Subcutaneous abdominal adipose tissue (tissue), 5 donors: ENCODE data around the gene ADCY4.

Experiments used
- H3K27ac ChIP-seq: one replicate; pipeline ENCODE4 v1.7.0; 2013; ENCODE audit warnings: low read depth, mild to moderate bottlenecking, inconsistent platforms, low read length, moderate library complexity
- H3K27me3 ChIP-seq, 5 donors: one replicate each; pipeline ENCODE4 v1.7.0; 2013; ENCODE audit warnings: low read length in 5 of 5, inconsistent platforms in 1 of 5; ENCODE audit not compliant: control insufficient read depth in 5 of 5, insufficient read depth in 4 of 5
- H3K36me3 ChIP-seq, 5 donors: one replicate each; pipeline ENCODE4 v1.7.0; 2013; ENCODE audit warnings: low read length in 5 of 5; ENCODE audit not compliant: control insufficient read depth in 5 of 5, insufficient read depth in 5 of 5
- H3K4me1 ChIP-seq, 5 donors: one replicate each; pipeline ENCODE4 v1.7.0; 2013; ENCODE audit warnings: low read length in 5 of 5, mild to moderate bottlenecking in 3 of 5, moderate library complexity in 1 of 5; ENCODE audit not compliant: control insufficient read depth in 5 of 5, insufficient read depth in 5 of 5
- H3K4me3 ChIP-seq, 5 donors: one replicate each; pipeline ENCODE4 v1.7.0; 2013; ENCODE audit warnings: low read length in 5 of 5, low read depth in 1 of 5
- H3K9ac ChIP-seq, 5 donors: one replicate each; pipeline ENCODE4 v1.7.0; 2013; ENCODE audit warnings: low read length in 5 of 5, mild to moderate bottlenecking in 4 of 5, moderate library complexity in 3 of 5
- H3K9me3 ChIP-seq, 5 donors: one replicate each; pipeline ENCODE4 v1.7.0; 2013; ENCODE audit warnings: low read length in 5 of 5; ENCODE audit not compliant: control insufficient read depth in 5 of 5
- donor health status: healthy.
- donor health status: healthy.
- donor health status: healthy.
- donor health status: healthy.
- donor health status: healthy.

The ADCY4 gene

DNA sequence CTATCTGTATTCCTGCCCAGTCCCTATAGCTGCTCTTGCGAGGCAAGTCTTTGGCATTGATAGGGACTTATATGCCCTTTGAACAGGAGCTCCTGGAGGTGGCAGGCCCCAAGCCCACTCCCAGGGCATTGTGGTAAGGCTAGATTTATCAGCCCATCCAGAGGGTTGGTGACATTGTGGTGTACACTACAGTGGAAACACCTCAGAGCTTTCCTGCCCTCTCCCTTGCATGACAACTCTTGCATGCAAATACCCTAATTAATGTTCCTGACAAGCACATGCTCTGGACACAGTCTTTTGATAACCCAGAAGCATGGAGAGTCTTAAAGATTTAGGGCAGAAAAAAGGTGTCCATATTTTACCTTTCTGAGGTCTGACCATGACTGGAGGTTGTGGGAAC, 5.7 kb upstream of the ADCY4 start:
- peaks cover 0 to 19% (median 3%) of the 10 kb centered on the region in 5 donors for H3K36me3 ChIP-seq
- no peak overlapping the region for H3K27ac ChIP-seq
- no peak overlapping the region for H3K4me3 ChIP-seq
- H3K4me1 ChIP-seq = peaks cover 6 to 30% (median 23%) of the 10 kb centered on the region in 5 donors
- peaks cover 0 to 7% (median 2%) of the 10 kb centered on the region in 5 donors for H3K27me3 ChIP-seq
- no peaks in the 10 kb centered on the region for H3K9me3 ChIP-seq
- no peak overlapping the region for H3K9ac ChIP-seq

DNA sequence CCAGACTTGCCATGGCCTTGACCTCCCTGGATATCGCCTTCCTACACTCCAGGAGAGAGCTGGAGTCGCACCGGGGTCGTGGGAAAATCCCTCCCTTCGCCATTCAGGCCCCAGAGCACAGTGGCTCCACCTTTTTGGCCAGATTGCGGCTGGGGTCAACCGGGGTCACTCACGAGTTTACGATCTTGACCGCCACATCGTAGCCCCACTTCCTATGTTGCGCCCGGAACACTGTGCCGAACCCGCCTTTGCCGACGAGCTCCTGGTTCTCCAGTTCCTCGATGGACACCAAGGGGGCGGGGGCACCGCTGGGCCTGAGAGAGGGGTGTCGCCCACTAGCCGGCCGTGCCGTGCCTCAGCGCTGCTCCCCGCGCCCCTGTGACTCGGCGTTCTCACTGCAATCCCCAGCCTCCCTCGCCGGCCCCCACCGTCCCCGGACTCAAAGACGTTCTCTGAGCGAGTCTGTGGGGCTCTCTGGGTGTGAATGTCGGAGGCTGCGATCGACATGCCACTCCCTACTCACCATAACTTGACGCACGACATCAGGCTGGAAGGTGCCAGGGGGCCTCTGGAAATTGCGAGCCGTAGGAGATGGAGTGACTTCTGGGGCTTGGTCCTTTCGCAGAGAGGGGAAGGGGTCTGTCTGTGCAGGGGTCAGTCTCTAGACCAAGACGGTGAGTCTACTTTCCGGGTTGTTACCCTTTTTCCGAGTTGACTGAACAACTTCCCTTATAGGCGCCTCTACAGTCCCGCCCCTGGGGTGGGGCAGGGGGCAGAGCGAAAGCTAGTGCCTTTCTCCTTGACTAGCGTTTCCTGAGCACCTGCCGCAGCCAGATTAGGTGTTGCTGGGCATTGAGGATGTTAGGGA, 4.6 kb upstream of the ADCY4 start, which contains the start of gene RIPK3:
Gene RIPK3 (minus strand): TSS at position 708 of the 868 bp plus-strand sequence. CDS start 165 bp downstream, at position 543.
- Histone ChIP-seq H3K27me3 (peaks cover 0 to 15% (median 10%) of the 10 kb centered on the region in 5 donors), H3K36me3 (peaks cover 0 to 19% (median 3%) of the 10 kb centered on the region in 5 donors), H3K27ac (peak within 1 kb of the TSS; percentile 30), H3K9ac (peak within 1 kb of the TSS; percentile 8 to 62 (median 46)), H3K9me3 (no peaks in the 10 kb centered on the region), H3K4me3 (peak within 1 kb of the TSS; percentile 68 to 83 (median 78)), H3K4me1 (peaks cover 8 to 41% (median 33%) of the 10 kb centered on the region in 5 donors)

DNA sequence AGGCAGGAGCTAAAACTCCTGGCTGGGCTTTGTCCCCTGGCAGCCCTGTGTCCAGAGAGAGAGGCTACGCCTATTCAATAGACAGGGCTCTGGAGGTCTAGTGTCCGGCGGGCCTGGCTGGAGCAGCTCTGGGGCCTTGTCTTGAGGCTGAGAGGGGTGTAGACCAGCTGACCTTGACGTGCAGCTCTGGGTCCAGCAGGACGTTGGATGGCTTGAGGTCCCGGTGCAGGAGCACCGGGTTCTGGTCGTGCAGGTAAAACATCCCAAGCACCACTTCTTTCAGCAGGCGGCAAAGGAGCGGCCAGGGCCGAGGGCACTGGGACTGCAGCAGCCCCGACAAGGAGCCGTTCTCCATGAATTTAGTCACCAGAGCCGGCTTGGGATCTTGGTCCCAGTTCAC, 4.0 kb upstream of the ADCY4 start:
- Histone ChIP-seq H3K27ac (peak overlapping the region; percentile 30), H3K36me3 (peaks cover 0 to 19% (median 3%) of the 10 kb centered on the region in 5 donors), H3K4me1 (peaks cover 8 to 47% (median 39%) of the 10 kb centered on the region in 5 donors), H3K9me3 (no peaks in the 10 kb centered on the region), H3K4me3 (peak overlapping the region; percentile 68 to 79 (median 75)), H3K27me3 (peaks cover 0 to 21% (median 15%) of the 10 kb centered on the region in 5 donors), H3K9ac (peak overlapping the region in 4 of 5 donors; percentile 8 to 62 (median 50))

DNA sequence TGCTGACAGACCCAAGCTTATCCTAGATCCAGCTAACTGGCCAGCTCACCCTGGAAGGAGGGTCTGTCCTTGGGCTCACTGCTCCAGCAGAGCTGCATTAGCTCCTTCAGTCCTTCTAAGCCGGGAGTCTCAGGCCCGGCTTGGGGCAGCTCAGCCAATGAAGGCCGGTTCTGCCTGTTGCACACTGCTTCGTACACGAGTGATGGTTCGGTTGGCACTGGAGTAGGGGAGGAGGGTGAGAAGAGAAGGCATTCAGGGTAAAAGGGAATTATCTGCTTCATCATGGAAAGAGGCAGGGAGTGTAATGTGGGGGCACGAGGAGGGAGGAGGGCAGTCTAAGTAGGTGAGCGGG, 2.9 kb upstream of the ADCY4 start:
- Histone ChIP-seq H3K4me1 (peaks cover 9 to 54% (median 47%) of the 10 kb centered on the region in 5 donors), H3K9me3 (no peaks in the 10 kb centered on the region), H3K27me3 (peaks cover 0 to 22% (median 15%) of the 10 kb centered on the region in 5 donors)

DNA sequence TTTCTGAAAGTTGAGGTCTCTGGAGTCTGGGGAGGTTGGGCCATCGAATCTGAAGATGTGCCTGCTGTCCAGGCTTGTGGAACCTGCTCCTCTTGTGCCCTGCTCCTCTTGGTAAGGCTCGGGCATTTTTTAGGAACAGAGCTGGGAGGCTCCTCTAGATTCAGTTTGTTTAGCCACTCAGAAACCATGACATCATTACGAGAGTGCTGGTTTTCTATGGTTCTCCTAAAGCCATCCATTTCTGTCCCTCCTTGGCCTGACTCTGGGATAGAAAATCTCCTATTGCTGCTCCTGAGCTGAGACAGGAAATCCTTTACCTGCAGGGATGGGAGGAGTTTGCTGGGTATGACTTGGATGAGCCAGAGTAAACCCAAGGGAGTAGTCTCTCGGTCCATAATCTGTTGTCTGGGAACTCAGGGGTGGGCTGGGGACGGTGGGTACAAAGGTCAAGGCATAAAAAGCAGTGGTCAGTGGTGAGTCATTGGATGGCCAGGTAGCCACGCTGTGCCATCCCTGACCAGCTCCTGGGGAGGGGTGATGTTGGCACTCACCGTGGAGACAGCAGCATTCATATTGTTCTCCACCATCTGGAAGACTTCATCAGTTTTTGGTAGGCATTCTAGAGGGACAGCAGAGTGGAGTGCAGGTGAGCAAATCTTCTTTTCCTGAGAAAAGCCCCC, 2.4 kb upstream of the ADCY4 start:
- Histone ChIP-seq H3K36me3 (peaks cover 0 to 20% (median 3%) of the 10 kb centered on the region in 5 donors), H3K4me1 (peaks cover 9 to 60% (median 53%) of the 10 kb centered on the region in 5 donors), H3K9ac (no peak overlapping the region), H3K27me3 (peaks cover 0 to 26% (median 18%) of the 10 kb centered on the region in 5 donors), H3K4me3 (no peak overlapping the region), H3K9me3 (no peaks in the 10 kb centered on the region), H3K27ac (no peak overlapping the region)

More for the DNA sequence above, 2.9 kb upstream of the ADCY4 start:
- H3K9ac ChIP-seq = peak overlapping the region in 1 of 5 donors; percentile 35
- H3K4me3 ChIP-seq = no peak overlapping the region
- H3K36me3 ChIP-seq = peaks cover 0 to 19% (median 3%) of the 10 kb centered on the region in 5 donors
- H3K27ac ChIP-seq = no peak overlapping the region

DNA sequence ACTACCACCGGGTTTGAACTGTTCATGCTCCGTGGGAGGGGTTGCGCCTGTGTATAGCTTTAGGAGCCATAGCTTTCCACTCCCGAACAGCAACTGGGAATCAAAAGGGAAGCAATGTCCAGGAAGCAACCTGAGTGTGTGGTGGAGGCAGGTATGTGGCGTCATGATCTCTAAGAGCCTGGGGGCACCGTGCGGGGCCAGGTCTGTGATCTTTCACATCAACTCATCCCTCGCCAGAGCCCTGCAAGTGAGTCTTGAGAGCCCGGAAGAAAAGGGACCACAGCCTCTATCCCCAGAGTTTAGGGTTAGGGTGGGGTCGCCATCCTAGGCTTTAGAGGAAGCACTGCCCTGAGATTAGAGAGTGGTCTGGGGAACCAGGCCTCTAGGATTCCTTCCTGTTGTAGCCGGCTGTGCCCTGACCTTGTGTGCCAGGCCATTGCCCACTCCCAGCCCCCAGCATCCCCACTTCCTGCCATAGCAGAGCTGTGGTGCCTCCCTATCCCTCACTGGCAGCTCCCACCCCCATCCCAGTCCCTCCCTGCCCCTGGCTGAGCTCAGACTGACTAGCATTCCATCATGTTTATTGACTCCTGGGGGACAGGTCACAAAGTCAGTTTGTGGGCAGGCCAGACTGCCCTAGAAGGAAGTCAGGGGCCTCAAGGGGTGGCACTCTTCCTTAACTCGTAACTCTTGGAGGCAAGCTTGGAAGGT, 745 bp upstream of the ADCY4 start:
- H3K9me3 ChIP-seq = no peaks in the 10 kb centered on the region
- peak overlapping the region; percentile 88 for H3K27ac ChIP-seq
- peaks cover 0 to 33% (median 4%) of the 10 kb centered on the region in 5 donors for H3K36me3 ChIP-seq
- peak overlapping the region in 4 of 5 donors; percentile 12 to 77 (median 73) for H3K4me3 ChIP-seq
- peaks cover 0 to 27% (median 20%) of the 10 kb centered on the region in 5 donors for H3K27me3 ChIP-seq
- peak overlapping the region in 1 of 5 donors; percentile 83 for H3K9ac ChIP-seq
- peaks cover 12 to 67% (median 60%) of the 10 kb centered on the region in 5 donors for H3K4me1 ChIP-seq

DNA sequence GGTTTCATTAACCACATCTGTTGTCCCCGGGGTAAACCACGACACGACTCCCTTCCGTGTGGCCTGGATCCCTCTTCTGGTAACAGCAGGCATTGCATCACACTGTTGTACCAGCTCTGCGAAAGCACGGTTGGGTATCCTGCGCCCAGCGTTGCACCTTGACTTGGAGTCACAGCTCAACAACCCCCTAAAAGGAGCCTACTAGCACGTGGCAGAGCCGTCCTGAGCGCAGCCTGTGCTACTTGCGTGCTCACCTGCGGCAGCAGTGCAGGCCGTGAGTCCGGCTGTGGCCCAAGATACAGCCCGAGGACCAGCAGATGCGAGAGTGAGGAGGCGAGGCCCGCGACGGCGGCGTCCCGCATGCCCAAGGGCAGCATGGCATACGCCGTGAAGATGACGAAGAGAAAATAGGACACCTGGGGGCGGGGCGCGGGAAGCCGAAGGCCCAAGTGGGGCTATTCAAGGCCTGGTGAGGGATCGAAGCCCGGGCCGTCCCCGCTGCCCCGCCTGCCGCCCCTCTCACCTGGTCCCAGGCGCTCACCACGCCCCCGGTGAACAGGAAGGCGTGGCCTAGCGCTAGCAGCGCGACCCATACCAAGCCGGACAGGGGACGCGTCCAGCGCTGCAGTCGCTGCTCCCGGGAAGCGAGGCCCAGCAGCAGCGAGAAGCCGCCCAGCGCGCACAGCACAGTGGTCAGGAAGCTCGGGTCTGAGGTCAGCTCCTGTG, 2.4 kb downstream of the ADCY4 start:
- peaks cover 0 to 33% (median 13%) of the 10 kb centered on the region in 5 donors for H3K36me3 ChIP-seq
- no peak overlapping the region for H3K9ac ChIP-seq
- peaks cover 7 to 62% (median 50%) of the 10 kb centered on the region in 5 donors for H3K4me1 ChIP-seq
- peaks cover 0 to 24% (median 20%) of the 10 kb centered on the region in 5 donors for H3K27me3 ChIP-seq
- H3K27ac ChIP-seq = no peak overlapping the region
- no peaks in the 10 kb centered on the region for H3K9me3 ChIP-seq
- H3K4me3 ChIP-seq = peak overlapping the region in 3 of 5 donors; percentile 11 to 57 (median 25)

DNA sequence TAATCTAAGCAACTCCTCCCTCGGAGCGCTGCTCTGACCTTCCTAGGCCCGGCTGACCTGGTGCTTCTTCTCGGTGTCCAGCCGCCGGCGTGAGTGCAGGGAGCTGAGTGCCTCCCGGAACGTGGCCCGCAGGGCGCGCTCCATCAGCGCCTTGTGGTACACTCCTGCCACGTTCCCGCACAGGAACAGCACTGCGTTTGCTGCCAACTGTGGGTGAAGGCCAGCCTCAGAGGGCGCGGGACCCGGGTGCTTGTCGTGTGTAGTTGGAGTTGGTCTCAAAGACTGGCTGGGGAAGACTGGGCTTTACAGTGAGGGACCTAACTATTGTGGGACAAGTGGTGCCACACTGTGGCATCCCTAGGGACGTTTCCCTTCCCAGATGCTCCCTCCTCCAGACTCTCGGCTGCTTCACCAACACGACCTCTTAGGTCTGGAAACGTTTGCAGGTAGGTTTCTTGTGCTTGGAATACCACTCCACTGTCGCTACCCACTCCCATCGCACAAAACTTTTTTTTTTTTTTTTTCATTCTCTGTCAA, 3.1 kb downstream of the ADCY4 start:
- H3K27ac ChIP-seq = no peak overlapping the region
- no peak overlapping the region for H3K4me3 ChIP-seq
- H3K9ac ChIP-seq = no peak overlapping the region
- no peaks in the 10 kb centered on the region for H3K9me3 ChIP-seq
- H3K4me1 ChIP-seq = peaks cover 7 to 68% (median 56%) of the 10 kb centered on the region in 5 donors
- H3K27me3 ChIP-seq = peaks cover 0 to 22% (median 16%) of the 10 kb centered on the region in 5 donors
- H3K36me3 ChIP-seq = peaks cover 0 to 27% (median 15%) of the 10 kb centered on the region in 5 donors
